Epithelial cell of alveolus of lung (primary cell): Measurements from ENCODE around the gene DUOX2. TPM values are rescaled to one million over a fixed set of nuclear protein-coding genes. Genes with fewer than 3 reads are reported as not detected.

Experiments
- total RNA-seq: library from RNA; depleted of rRNA; stranded (reverse); fragments of >200 nt; gene quantifications from 2 replicates; pipeline ENCODE4 v1.2.1, GENCODE V29; 2015

DUOX2 gene
- total RNA-seq, result 0.13 TPM in 1 of 2 replicates, not detected in the other

GRCh38 chr15:45114076-45114750 is at the start of gene DUOX2, which contains the start of gene DUOXA2:
Gene DUOX2 (minus strand): TSS chr15:45114172. CDS start chr15:45113411, 761 bp downstream.
Gene DUOXA2 (plus strand): TSS chr15:45114326. CDS start chr15:45114606, 280 bp downstream.

GRCh38 chr15:45129651-45130129 is 15.7 kb upstream of the DUOX2 start, which contains the start of the genes DUOX1 and DUOXA1:
Gene DUOX1 (plus strand): TSS chr15:45129994. CDS start chr15:45131967, 1,973 bp downstream.
Gene DUOXA1 (minus strand): TSS chr15:45129879. CDS start chr15:45123014, 6,865 bp downstream.

Other genes with a start within 250 kb of the DUOX2 start
- gene TERB2, start 157.5 kb downstream of the DUOX2 start, total RNA-seq, result not detected in 2 replicates
- gene SORD, start 91.0 kb downstream of the DUOX2 start, total RNA-seq, result 18.5 and 22.7 TPM in 2 replicates
- gene DUOXA2, start 154 bp upstream of the DUOX2 start, total RNA-seq, result under 0.01 TPM in 1 of 2 replicates, not detected in the other
- not detected in 2 replicates for gene DUOXA1, start 15.7 kb upstream of the DUOX2 start, total RNA-seq
- not detected in 2 replicates for gene DUOX1, start 15.8 kb upstream of the DUOX2 start, total RNA-seq
- 3.2 and 15.4 TPM in 2 replicates for gene SHF, start 73.8 kb upstream of the DUOX2 start, total RNA-seq
- gene SLC28A2, start 138.1 kb upstream of the DUOX2 start, total RNA-seq, result not detected in 2 replicates